Measurements from ENCODE around the gene DOCK3. TPM values are rescaled to one million over a fixed set of nuclear protein-coding genes. Genes with fewer than 3 reads are reported as not detected.
"Not testable (repeated sequence)": the region's sequence is repeated elsewhere in the genome, so short reads cannot be mapped to it uniquely, and the experiment has no call there.

The DOCK3 gene
- total RNA-seq, 3 donors from 2014 or later (not counting 1 experiment from before 2014, with no cell fraction given): 1.4 to 2.4 (median 1.7) TPM

DNA sequence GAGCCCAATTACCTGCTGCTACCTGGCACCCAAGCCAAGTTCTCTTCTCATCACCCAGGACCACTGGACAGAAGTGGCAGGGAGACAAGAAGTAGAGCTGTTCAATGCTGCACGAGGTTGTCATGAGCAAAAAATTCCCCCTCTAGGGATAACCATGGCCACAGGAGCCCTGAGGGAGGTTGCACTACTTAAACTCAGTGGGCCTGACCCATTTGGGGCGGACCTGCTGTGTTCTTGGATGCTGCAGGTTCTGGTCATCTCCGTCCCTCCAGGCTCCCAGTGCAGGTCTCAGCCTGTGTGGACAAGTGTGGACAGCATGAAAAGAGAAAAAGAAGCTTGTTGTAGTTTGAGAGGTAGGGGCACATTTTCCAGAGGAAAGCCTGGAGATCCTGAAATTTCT is 684.3 kb downstream of the DOCK3 start:
- H3K36me3 Mint-ChIP-seq: no peaks in the 10 kb centered on the region
- intact Hi-C loops (cut with micrococcal nuclease): no loop called here
- TF ChIP-seq, protein P1, sequence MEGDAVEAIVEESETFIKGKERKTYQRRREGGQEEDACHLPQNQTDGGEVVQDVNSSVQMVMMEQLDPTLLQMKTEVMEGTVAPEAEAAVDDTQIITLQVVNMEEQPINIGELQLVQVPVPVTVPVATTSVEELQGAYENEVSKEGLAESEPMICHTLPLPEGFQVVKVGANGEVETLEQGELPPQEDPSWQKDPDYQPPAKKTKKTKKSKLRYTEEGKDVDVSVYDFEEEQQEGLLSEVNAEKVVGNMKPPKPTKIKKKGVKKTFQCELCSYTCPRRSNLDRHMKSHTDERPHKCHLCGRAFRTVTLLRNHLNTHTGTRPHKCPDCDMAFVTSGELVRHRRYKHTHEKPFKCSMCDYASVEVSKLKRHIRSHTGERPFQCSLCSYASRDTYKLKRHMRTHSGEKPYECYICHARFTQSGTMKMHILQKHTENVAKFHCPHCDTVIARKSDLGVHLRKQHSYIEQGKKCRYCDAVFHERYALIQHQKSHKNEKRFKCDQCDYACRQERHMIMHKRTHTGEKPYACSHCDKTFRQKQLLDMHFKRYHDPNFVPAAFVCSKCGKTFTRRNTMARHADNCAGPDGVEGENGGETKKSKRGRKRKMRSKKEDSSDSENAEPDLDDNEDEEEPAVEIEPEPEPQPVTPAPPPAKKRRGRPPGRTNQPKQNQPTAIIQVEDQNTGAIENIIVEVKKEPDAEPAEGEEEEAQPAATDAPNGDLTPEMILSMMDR (IDR thresholded peaks at IDR 0.05): no peak
- no peaks in the 10 kb centered on the region for H3K4me1 ChIP-seq (ENCODE audit: control insufficient read depth, insufficient read depth, low read length)
- WGBS (ENCODE audit: insufficient coverage): 86% methylated on average over 3 of the region's 3 CpGs
- DNase-seq (no peak), ATAC-seq (no peak)
- H3K4me3 ChIP-seq (ENCODE audit: low read length): no peak overlapping the region
- no peaks in the 10 kb centered on the region for H3K36me3 ChIP-seq (ENCODE audit: control insufficient read depth, insufficient read depth, low read length)
- no peaks in the 10 kb centered on the region for H3K27me3 Mint-ChIP-seq (ENCODE audit: low read depth in 2 of 2)
- no peak overlapping the region for H3K27ac ChIP-seq (ENCODE audit: low read length)
- no peak overlapping the region for H3K27ac Mint-ChIP-seq
- no peaks in the 10 kb centered on the region for H3K27me3 ChIP-seq (ENCODE audit: control insufficient read depth, insufficient read depth, low read length)
- H3K9me3 ChIP-seq (ENCODE audit: control insufficient read depth, insufficient read depth, low read length): no peaks in the 10 kb centered on the region
- no peaks in the 10 kb centered on the region for H3K9me3 Mint-ChIP-seq
- no peak overlapping the region for H3K4me3 Mint-ChIP-seq
- H3K4me1 Mint-ChIP-seq: no peaks in the 10 kb centered on the region

DNA sequence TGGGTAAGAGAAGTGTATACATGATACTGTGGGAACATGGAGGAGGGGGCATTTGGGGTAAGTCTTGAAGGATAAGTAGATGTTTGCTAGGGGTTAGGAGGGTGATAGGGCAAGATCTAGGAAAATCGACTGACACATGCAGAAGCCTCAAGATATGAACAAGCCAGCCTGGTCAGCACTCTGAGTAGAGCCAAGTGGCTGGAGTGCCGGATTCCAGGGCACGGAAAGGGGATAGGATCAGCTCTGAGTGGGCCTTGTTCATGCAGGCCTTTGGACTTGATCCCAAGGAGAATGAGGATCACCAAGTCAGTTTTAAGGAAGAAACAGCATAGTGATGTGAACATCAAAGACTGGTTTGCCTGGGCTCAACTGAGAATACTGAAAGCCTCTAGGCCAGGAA is 686.1 kb downstream of the DOCK3 start:
- DNase-seq (no peak), ATAC-seq (no peak)
- no peak overlapping the region for H3K4me3 ChIP-seq (ENCODE audit: low read length)
- no peak overlapping the region for H3K4me3 Mint-ChIP-seq
- H3K27ac ChIP-seq (ENCODE audit: low read length): no peak overlapping the region
- H3K9me3 Mint-ChIP-seq: no peaks in the 10 kb centered on the region
- no peaks in the 10 kb centered on the region for H3K36me3 ChIP-seq (ENCODE audit: control insufficient read depth, insufficient read depth, low read length)
- no peaks in the 10 kb centered on the region for H3K36me3 Mint-ChIP-seq
- H3K27me3 Mint-ChIP-seq (ENCODE audit: low read depth in 2 of 2): peaks cover 0 to 6% of the 10 kb centered on the region in 2 donors
- 92% methylated on average over 3 of the region's 3 CpGs for WGBS (ENCODE audit: insufficient coverage)
- H3K4me1 ChIP-seq (ENCODE audit: control insufficient read depth, insufficient read depth, low read length): no peaks in the 10 kb centered on the region
- no peaks in the 10 kb centered on the region for H3K27me3 ChIP-seq (ENCODE audit: control insufficient read depth, insufficient read depth, low read length)
- TF ChIP-seq, protein P1 (IDR thresholded peaks at IDR 0.05): no peak
- H3K4me1 Mint-ChIP-seq: no peaks in the 10 kb centered on the region
- no peak overlapping the region for H3K27ac Mint-ChIP-seq
- intact Hi-C loops (cut with micrococcal nuclease): no loop called here
- no peaks in the 10 kb centered on the region for H3K9me3 ChIP-seq (ENCODE audit: control insufficient read depth, insufficient read depth, low read length)

DNA sequence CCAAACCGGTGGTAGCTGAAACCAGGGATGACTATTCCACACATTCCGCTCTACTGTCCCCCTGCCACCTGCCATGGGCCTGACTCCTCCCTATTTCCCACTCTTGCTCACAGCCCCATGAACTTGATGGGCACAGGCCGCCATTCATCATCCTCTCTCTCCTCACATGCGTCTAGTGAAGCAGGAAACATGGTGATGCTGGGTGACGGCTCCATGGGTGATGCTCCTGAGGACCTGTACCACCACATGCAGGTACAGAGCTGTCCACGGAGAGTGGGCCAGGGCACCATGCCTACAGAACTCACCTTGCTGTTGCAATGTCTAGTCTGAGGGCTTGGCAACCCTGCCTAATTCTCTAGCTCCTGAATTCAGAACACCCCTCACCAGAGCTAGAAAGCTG is 687.0 kb downstream of the DOCK3 start:
- Mint-ChIP-seq H3K9me3 (no peaks in the 10 kb centered on the region), H3K27me3 (ENCODE audit: low read depth in 2 of 2) (peaks cover 6 to 12% of the 10 kb centered on the region in 2 donors), H3K27ac (no peak overlapping the region), H3K36me3 (no peaks in the 10 kb centered on the region), H3K4me3 (no peak overlapping the region), H3K4me1 (no peaks in the 10 kb centered on the region)
- Histone ChIP-seq H3K4me1 (ENCODE audit: control insufficient read depth, insufficient read depth, low read length) (no peaks in the 10 kb centered on the region), H3K27me3 (ENCODE audit: control insufficient read depth, insufficient read depth, low read length) (no peaks in the 10 kb centered on the region), H3K4me3 (ENCODE audit: low read length) (no peak overlapping the region), H3K9me3 (ENCODE audit: control insufficient read depth, insufficient read depth, low read length) (no peaks in the 10 kb centered on the region), H3K27ac (ENCODE audit: low read length) (no peak overlapping the region), H3K36me3 (ENCODE audit: control insufficient read depth, insufficient read depth, low read length) (no peaks in the 10 kb centered on the region)
- no peak for ATAC-seq
- WGBS (ENCODE audit: insufficient coverage): 94% methylated on average over 6 of the region's 6 CpGs
- intact Hi-C loops (cut with micrococcal nuclease): no loop called here
- TF ChIP-seq, protein P1 (IDR thresholded peaks at IDR 0.05): no peak
- no peak for DNase-seq

DNA sequence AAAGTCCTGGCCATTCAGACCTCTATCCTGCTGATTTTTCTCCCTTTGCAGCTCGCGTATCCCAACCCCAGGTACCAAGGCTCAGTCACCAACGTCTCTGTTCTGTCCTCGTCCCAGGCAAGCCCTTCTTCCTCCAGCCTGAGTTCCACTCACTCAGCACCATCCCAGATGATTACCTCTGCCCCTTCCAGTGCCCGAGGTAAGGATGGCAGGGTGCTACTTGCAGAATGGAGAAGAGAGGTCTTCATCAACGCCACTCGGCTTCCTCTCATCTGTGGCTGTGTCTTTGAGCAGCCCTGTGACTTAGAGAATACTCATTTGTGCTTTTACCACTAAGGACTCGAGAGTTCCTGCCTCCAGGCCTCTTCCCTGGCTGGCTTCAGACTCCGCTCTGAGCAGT is 687.7 kb downstream of the DOCK3 start:
- Mint-ChIP-seq H3K36me3 (no peaks in the 10 kb centered on the region), H3K27ac (no peak overlapping the region), H3K27me3 (ENCODE audit: low read depth in 2 of 2) (peaks cover 8 to 14% of the 10 kb centered on the region in 2 donors), H3K4me3 (no peak overlapping the region), H3K4me1 (no peaks in the 10 kb centered on the region), H3K9me3 (no peaks in the 10 kb centered on the region)
- Histone ChIP-seq H3K4me1 (ENCODE audit: control insufficient read depth, insufficient read depth, low read length) (no peaks in the 10 kb centered on the region), H3K4me3 (ENCODE audit: low read length) (no peak overlapping the region), H3K36me3 (ENCODE audit: control insufficient read depth, insufficient read depth, low read length) (no peaks in the 10 kb centered on the region), H3K27ac (ENCODE audit: low read length) (no peak overlapping the region), H3K27me3 (ENCODE audit: control insufficient read depth, insufficient read depth, low read length) (no peaks in the 10 kb centered on the region), H3K9me3 (ENCODE audit: control insufficient read depth, insufficient read depth, low read length) (no peaks in the 10 kb centered on the region)
- 87% methylated on average over 9 of the region's 9 CpGs for WGBS (ENCODE audit: insufficient coverage)
- no peak for DNase-seq
- TF ChIP-seq, protein P1 (IDR thresholded peaks at IDR 0.05): no peak
- ATAC-seq: no peak
- intact Hi-C loops (cut with micrococcal nuclease): no loop called here

DNA sequence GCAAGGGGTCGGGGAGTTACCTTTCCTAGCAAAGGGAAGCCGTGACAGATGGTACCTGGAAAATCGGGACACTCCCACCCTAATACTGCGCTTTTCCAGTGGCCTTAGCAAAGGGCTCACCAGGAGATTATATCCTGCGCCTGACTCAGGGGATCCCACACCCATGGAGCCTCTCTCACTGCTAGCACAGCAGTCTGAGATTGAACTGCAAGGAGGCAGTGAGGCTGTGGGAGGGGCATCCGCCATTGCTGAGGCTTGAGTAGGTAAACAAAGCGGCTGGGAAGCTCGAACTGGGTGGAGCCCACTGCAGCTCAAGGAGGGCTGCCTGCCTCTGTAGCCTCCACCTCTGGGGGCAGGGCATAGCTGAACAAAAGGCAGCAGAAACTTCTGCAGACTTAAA is 693.5 kb downstream of the DOCK3 start:
- ATAC-seq; intact Hi-C loops (cut with micrococcal nuclease); DNase-seq; H3K4me1 Mint-ChIP-seq; H3K4me3 Mint-ChIP-seq; H3K4me3 ChIP-seq (ENCODE audit: low read length); H3K9me3 Mint-ChIP-seq; H3K27ac ChIP-seq (ENCODE audit: low read length); H3K27me3 ChIP-seq (ENCODE audit: control insufficient read depth, insufficient read depth, low read length); H3K36me3 ChIP-seq (ENCODE audit: control insufficient read depth, insufficient read depth, low read length); H3K4me1 ChIP-seq (ENCODE audit: control insufficient read depth, insufficient read depth, low read length); H3K36me3 Mint-ChIP-seq; H3K9me3 ChIP-seq (ENCODE audit: control insufficient read depth, insufficient read depth, low read length); H3K27ac Mint-ChIP-seq: not testable (repeated sequence)
- H3K27me3 Mint-ChIP-seq (ENCODE audit: low read depth in 2 of 2): peaks cover 8 to 20% of the 10 kb centered on the region in 2 donors
- 94% methylated on average over 8 of the region's 8 CpGs for WGBS (ENCODE audit: insufficient coverage)
